GM12878 (cell line): ENCODE measurements around the gene SDS. TPM values are rescaled to one million over a fixed set of nuclear protein-coding genes. Genes with fewer than 3 reads are reported as not detected.

Experiments used
- ATAC-seq: fragments of 200-7000 bp; cut with Tn5 transposase; 3 replicates; pipeline ENCODE4 v1.9.1; 2020; ENCODE audit warnings: mild to moderate bottlenecking, moderate library complexity
- BruUV-seq: library from RNA; stranded (reverse); fragments of 400-500 nt; replicated peaks from 2 replicates; lab custom pipeline; 2021; lab: Mats Ljungman, UMichigan
- CTCF ChIA-PET: fragments of 300-600 bp; sonication (Branson Sonifier 250); formaldehyde crosslinking; extraction: SDS; loops from one replicate; lab custom pipeline; 2021; ENCODE audit warnings: inconsistent platforms; lab: Yijun Ruan, JAX
- POLR2A ChIA-PET: fragments of 350-600 bp; formaldehyde crosslinking; extraction: SDS; loops from one replicate; lab custom pipeline; 2021; ENCODE audit warnings: inconsistent platforms; lab: Charles Lee
- RAD21 ChIA-PET: fragments of 300-600 bp; sonication (Branson Sonifier 250); formaldehyde crosslinking; loops from one replicate; lab custom pipeline; 2023; ENCODE audit warnings: antibody characterized with exemption; ENCODE audit not compliant: unreplicated experiment; lab: Charles Lee
- SMC1A ChIA-PET: fragments of 300-600 bp; sonication (Branson Sonifier 250); formaldehyde crosslinking; loops from one replicate; lab custom pipeline; 2023; ENCODE audit not compliant: unreplicated experiment, uncharacterized antibody; lab: Charles Lee
- DNase-seq: peaks from one replicate; pipeline ENCODE4 v3.0.0-alpha.2; 2011; ENCODE audit warnings: low read depth, low spot score
- FAIRE-seq: peaks from 3 replicates; lab custom pipeline; 2011; peaks lifted over from hg19 to GRCh38; lab: Jason Lieb, UNC
- H2AFZ ChIP-seq: 2 replicates; pipeline ENCODE4 v1.6.0; 2011; ENCODE audit warnings: low read depth, low read length, control low read depth; ENCODE audit not compliant: control insufficient read depth
- H3K27ac ChIP-seq: 2 replicates; pipeline ENCODE4 v1.5.1; 2011; ENCODE audit warnings: control low read depth; ENCODE audit not compliant: control insufficient read depth, insufficient read depth
- H3K27me3 ChIP-seq, 2 experiments: replicated peaks in 1 of 2; 2 replicates each; pipeline versions ENCODE4 v1.6.0 to v1.6.1; 2011; ENCODE audit warnings: low read length in 1 of 2; ENCODE audit not compliant: control insufficient read depth in 2 of 2, insufficient read depth in 2 of 2
- H3K36me3 ChIP-seq, 2 experiments: 2 replicates each; pipeline ENCODE4 v1.5.1; 2011; ENCODE audit warnings: low read length in 1 of 2; ENCODE audit not compliant: control insufficient read depth in 2 of 2, insufficient read depth in 2 of 2
- H3K4me1 ChIP-seq: 2 replicates; pipeline ENCODE4 v1.6.1; 2011; ENCODE audit warnings: mild to moderate bottlenecking, low read length, moderate library complexity, mixed read lengths; ENCODE audit not compliant: control insufficient read depth, insufficient read depth
- H3K4me2 ChIP-seq: 2 replicates; pipeline ENCODE4 v1.6.0; 2011; ENCODE audit warnings: control low read depth; ENCODE audit not compliant: control insufficient read depth, insufficient read depth
- H3K4me3 ChIP-seq: fragments of 200-600 bp; sonication (generic); 2 replicates; pipeline ENCODE4 v1.5.1; 2016
- H3K79me2 ChIP-seq: 2 replicates; pipeline ENCODE4 v1.6.0; 2011; ENCODE audit warnings: low read length; ENCODE audit not compliant: control insufficient read depth, insufficient read depth
- H3K9ac ChIP-seq: 2 replicates; pipeline ENCODE4 v1.8.0; 2011; ENCODE audit warnings: low read length, control low read depth, mixed read lengths; ENCODE audit not compliant: control insufficient read depth, insufficient read depth
- H3K9me3 ChIP-seq: replicated peaks from 3 replicates; pipeline ENCODE4 v1.5.1; 2011; ENCODE audit warnings: mild to moderate bottlenecking, low read length; ENCODE audit not compliant: control insufficient read depth, insufficient read depth
- H4K20me1 ChIP-seq: 2 replicates; pipeline ENCODE4 v1.6.0; 2011; ENCODE audit not compliant: control insufficient read depth, insufficient read depth
- ETV6 ChIP-seq, 2 experiments: fragments of 450-650 bp in 1 of 2; IDR thresholded peaks in 1 of 2; conservative IDR thresholded peaks in 1 of 2; 2 replicates each; pipeline ENCODE4 v1.6.1; 2014; ENCODE audit warnings: antibody characterized with exemption in 1 of 2, borderline replicate concordance in 1 of 2, low read depth in 1 of 2, mild to moderate bottlenecking in 1 of 2, moderate library complexity in 1 of 2
- NFYB ChIP-seq: IDR thresholded peaks from 2 replicates; pipeline ENCODE4 v1.6.1; 2011; ENCODE audit warnings: low read depth, mild to moderate bottlenecking, low read length, improper control_type of control experiment, moderate library complexity; ENCODE audit not compliant: insufficient read depth
- SRF ChIP-seq, 2 experiments: IDR thresholded peaks; 2 replicates each; pipeline ENCODE4 v1.6.1; 2011; ENCODE audit warnings: low read depth in 2 of 2, low read length in 2 of 2, mild to moderate bottlenecking in 1 of 2, moderate library complexity in 1 of 2
- WGBS: methylation state at CpG from one replicate; pipeline ENCODE4 v1.1.6; 2016; ENCODE audit warnings: low lambda C conversion rate; ENCODE audit not compliant: insufficient replicate concordance, insufficient coverage; ENCODE audit errors: missing lambda C conversion rate; 5-methylcytosine and 5-hydroxymethylcytosine counted together
- in situ Hi-C: fragments of 300-500 bp; cut with MboI; formaldehyde crosslinking; loops from 9 replicates; pipeline ENCODE4 v1.14.3; 2018; ENCODE audit warnings: mixed read lengths
- intact Hi-C: fragments of 100-400 bp; cut with micrococcal nuclease; formaldehyde crosslinking; loops from one replicate; pipeline ENCODE4 v1.14.2; 2022; ENCODE audit not compliant: unreplicated experiment
- polyA plus RNA-seq, 11 experiments: library from polyadenylated mRNA; depleted of rRNA in 4 of 11; unstranded in 6 of 11; stranded (reverse) in 5 of 11; fragments of >200 nt; fragmentation: Nextera tagmentation in 4 of 11; fragmentation: Illumina TruSeq in 1 of 11; extraction: Ambion mirVana in 4 of 11; extraction: Trizol in 1 of 11; gene quantifications; 1 replicate in 1 of 11; 2 replicates in 10 of 11; pipeline versions ENCODE4 v1.2.1 to v1.2.3, GENCODE V29; 2011 to 2016; ENCODE audit warnings: inconsistent platforms in 2 of 11, missing spikeins in 2 of 11, low read depth in 1 of 11
- total RNA-seq, 4 experiments: library from RNA; depleted of rRNA in 3 of 4; stranded (reverse); fragments of >200 nt in 3 of 4; fragmentation: Illumina TruSeq in 1 of 4; extraction: Trizol in 1 of 4; gene quantifications; 2 replicates each; pipeline versions ENCODE4 v1.2.1 to v1.2.3, GENCODE V29; 2013 to 2021
- TF ChIP-seq, protein P1 (sequence below): fragments of 450-650 bp; IDR thresholded peaks from 2 replicates; pipeline ENCODE4 v1.6.1; 2018; ENCODE audit warnings: mild to moderate bottlenecking, low read depth, moderate library complexity; ENCODE audit not compliant: partially characterized antibody

SDS gene
- total and polyA plus RNA-seq, 10 of the 15 experiments (the other 5 are each of a cell fraction or from before 2014, with no cell fraction given) = 0.18 TPM; not detected in 9

DNA sequence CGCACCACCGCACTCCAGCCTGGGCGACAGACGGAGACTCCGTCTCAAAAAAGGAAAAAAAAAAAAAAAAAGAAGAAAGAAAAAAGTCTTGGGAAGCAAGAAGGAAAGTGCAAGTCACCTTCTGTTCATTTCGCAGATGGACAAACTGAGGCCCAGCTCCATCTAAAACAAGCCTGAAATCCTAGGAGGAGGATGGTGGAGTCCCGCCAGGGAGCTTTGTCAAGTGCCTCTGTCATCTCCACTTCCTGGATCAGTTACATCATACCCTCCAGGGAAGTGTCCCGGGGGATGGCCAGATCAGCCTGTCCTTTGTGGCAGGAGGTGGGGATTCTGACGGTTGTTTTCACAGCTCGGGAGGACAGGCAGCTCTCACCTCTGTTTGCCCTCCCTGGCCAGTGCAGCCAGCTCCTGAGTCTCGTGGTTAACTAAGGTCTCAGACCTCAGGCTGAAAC is 9.8 kb upstream of the SDS start:
- Histone ChIP-seq H3K9me3 (no peaks in the 10 kb centered on the region), H3K9ac (no peak overlapping the region), H3K27ac (no peak overlapping the region), H2AFZ (no peak overlapping the region), H4K20me1 (no peaks in the 10 kb centered on the region), H3K79me2 (no peaks in the 10 kb centered on the region), H3K4me3 (no peak overlapping the region), H3K4me1 (no peaks in the 10 kb centered on the region; the same call in 1 of the 2 replicates), H3K4me2 (no peak overlapping the region), H3K36me3 (no peaks in the 10 kb centered on the region), H3K27me3 (no peaks in the 10 kb centered on the region)
- ChIA-PET CTCF (no interaction called here), POLR2A (no interaction called here), SMC1A (no interaction called here), RAD21 (no interaction called here)
- BruUV-seq = no TSS peak
- in situ Hi-C loops = no loop called here
- 40% methylated on average over 11 of the region's 11 CpGs for whole genome bisulfite sequencing
- FAIRE-seq = no peak
- ATAC-seq = no peak; the same call in 2 of the 3 replicates
- no peak for DNase-seq
- TF ChIP-seq SRF (IDR thresholded peaks at IDR 0.05; ENCODE audit: low read depth in 2 of 2, low read length in 2 of 2) = no peak
- TF ChIP-seq, protein P1, sequence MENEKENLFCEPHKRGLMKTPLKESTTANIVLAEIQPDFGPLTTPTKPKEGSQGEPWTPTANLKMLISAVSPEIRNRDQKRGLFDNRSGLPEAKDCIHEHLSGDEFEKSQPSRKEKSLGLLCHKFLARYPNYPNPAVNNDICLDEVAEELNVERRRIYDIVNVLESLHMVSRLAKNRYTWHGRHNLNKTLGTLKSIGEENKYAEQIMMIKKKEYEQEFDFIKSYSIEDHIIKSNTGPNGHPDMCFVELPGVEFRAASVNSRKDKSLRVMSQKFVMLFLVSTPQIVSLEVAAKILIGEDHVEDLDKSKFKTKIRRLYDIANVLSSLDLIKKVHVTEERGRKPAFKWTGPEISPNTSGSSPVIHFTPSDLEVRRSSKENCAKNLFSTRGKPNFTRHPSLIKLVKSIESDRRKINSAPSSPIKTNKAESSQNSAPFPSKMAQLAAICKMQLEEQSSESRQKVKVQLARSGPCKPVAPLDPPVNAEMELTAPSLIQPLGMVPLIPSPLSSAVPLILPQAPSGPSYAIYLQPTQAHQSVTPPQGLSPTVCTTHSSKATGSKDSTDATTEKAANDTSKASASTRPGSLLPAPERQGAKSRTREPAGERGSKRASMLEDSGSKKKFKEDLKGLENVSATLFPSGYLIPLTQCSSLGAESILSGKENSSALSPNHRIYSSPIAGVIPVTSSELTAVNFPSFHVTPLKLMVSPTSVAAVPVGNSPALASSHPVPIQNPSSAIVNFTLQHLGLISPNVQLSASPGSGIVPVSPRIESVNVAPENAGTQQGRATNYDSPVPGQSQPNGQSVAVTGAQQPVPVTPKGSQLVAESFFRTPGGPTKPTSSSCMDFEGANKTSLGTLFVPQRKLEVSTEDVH = no peak
- no peak for TF ChIP-seq NFYB
- TF ChIP-seq ETV6 (conservative IDR thresholded peaks at IDR 0.05 in 1 of 2, IDR thresholded peaks at IDR 0.05 in 1 of 2; ENCODE audit: borderline replicate concordance in 1 of 2, low read depth in 1 of 2) = no peak
- intact Hi-C loops = no loop called here
